Left lobe of liver (tissue), 2 donors: Measurements from ENCODE around the gene SARNP. TPM values are rescaled to one million over a fixed set of nuclear protein-coding genes. Genes with fewer than 3 reads are reported as not detected.

Source experiments
- ATAC-seq: fragments of 200-7000 bp; cut with Tn5 transposase; one replicate; pipeline ENCODE4 v1.9.1; 2020; ENCODE audit warnings: mild to moderate bottlenecking, moderate library complexity
- DNase-seq: peaks from one replicate; pipeline ENCODE4 v3.0.0-alpha.2; 2020; ENCODE audit warnings: low spot score
- total RNA-seq: library from RNA; stranded (reverse); gene quantifications from one replicate; pipeline ENCODE4 v1.2.1, GENCODE V29; 2021
- donor health status: DM: no; HTN: no; CAD: no; lungs with moderate emphysema.
- donor health status: DM: no; HTN: yes; CAD: no.

The SARNP gene
- total RNA-seq, 1 donor from 2014 or later, result 11.9 TPM

- DNase-seq (peak; percentile 28), ATAC-seq (no peak)
Observed at GRCh38 chr12:55744340-55745030, 73.0 kb downstream of the SARNP start.

DNA sequence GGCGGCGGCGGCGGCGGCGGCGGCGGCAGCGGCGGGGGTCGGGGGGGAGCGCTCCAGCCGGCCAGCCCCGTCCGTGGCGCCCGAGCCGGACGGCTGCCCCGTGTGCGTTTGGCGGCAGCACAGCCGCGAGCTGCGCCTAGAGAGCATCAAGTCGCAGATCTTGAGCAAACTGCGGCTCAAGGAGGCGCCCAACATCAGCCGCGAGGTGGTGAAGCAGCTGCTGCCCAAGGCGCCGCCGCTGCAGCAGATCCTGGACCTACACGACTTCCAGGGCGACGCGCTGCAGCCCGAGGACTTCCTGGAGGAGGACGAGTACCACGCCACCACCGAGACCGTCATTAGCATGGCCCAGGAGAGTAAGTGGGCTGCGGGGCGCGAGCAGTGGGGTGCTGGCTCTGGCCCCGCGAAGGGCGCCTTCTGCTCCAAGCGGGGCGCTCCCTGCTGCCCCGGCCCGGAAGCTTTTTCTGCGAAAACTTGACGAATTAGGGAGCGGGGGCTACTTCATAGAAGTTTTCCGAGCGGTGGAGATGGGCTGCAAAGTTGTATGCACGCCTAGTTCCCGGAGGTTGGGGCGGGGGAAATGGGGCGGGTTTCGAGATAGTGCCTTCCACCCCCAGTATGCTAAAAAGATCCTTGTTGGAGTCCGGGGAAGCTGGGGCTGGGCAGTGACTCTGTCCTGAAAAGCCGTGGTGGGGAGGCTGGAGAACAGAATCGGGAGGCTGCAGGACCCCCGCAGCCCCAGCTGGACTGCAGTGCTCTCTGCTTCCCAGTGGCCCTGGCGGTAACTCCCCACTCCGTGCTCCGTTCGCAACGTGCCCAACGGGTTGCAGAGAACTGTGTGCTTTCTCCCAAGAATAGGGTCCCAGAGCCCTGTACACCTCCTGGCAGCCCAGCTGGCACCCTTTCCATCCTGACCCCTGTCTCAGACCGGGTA lies 73.9 kb downstream of the SARNP start:
- DNase-seq (peak; percentile 47), ATAC-seq (peak; percentile 22)

- ATAC-seq, result peak; percentile 35
- peak; percentile 49 for DNase-seq
Observed at GRCh38 chr12:55742719-55743405, 74.7 kb downstream of the SARNP start, which contains the start of gene GDF11. Gene GDF11 (plus strand): TSS chr12:55743122. CDS start chr12:55743317, 195 bp downstream.

DNA sequence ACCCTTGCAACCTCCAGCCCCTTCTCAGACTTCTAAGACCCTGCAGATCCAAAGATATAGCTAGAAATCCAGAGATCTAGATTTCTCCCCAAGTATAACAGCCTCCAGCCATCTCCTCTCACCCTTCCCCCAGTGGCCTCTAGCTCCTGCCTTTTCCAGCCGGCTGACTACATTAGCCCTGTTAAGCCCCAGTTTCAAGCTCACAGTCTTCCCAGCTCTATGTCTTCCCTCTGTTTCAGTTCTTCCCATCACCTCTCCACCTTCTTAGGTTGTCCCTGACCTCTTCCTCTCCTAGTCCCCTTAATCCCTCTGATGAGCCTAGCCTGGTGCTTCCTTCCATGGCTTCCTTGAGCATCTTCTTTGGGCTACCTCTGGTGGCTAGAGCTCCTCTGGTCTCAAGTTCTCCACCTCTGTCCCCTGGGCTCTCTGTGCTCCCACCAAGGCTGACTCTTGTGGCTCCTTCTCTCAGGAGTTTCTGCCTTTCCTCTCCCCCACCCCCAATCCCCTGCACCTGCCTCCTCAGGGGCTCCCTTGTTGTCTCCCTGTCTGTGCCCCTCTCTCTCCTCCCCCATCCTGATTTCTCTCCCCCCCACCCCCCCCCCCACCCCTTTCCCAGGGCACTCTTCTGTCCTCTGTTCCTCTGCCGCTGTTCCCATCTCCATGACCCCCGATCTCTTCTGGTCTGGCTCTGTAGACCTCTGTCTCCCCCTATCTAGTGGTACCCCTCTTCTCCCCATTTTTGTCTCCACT lies 75.4 kb downstream of the SARNP start:
- DNase-seq (peak; percentile 24), ATAC-seq (no peak)

- no peak for ATAC-seq
- DNase-seq, result no peak
Observed at GRCh38 chr12:55739025-55739378, 78.5 kb downstream of the SARNP start.

DNA sequence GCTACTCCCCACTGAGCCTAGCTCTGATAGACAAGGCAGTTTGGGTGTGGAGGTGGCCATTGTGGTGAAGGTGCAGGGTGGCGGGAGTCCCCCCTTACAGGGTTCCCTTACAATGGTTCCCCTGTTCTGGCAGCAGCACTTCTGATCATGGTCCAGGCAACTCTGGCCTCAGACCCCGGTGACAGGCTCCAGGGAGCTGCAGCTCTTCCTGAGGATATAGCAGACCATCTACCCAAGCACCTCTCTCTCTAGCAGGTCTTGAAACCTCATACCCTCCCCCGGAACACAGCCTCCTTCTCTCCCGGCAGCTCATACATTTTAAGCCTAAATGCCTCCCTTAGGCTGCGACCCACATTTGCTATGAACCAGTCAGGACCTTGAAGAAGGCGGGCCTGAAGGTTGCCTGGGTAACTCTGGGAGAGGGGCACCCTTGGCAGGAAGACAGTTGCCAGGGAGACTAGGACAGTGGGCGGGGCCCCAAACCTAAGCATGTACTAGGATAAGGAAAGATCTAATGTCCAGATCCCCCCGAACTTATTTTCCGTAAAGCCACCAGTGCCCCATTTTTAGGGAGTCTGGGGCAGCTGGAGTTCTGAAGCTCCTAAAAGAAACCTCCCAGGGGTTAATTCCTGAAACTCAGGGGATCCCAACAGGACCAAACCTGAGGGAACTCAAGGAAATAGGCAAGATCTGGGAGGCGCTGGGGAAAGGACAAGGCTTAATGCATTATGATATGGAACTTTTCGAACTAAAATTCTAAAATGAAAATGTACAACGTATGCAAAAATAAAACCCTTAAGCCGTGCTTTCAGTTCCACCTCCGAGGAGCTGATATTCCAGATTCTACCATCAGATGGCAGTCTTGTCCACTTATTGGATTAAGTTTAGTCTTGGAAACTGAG lies 79.2 kb downstream of the SARNP start:
- DNase-seq (peak; percentile 64), ATAC-seq (peak; percentile 78)

- ATAC-seq (no peak), DNase-seq (no peak)
Observed at GRCh38 chr12:55737581-55738122, 79.9 kb downstream of the SARNP start.

DNA sequence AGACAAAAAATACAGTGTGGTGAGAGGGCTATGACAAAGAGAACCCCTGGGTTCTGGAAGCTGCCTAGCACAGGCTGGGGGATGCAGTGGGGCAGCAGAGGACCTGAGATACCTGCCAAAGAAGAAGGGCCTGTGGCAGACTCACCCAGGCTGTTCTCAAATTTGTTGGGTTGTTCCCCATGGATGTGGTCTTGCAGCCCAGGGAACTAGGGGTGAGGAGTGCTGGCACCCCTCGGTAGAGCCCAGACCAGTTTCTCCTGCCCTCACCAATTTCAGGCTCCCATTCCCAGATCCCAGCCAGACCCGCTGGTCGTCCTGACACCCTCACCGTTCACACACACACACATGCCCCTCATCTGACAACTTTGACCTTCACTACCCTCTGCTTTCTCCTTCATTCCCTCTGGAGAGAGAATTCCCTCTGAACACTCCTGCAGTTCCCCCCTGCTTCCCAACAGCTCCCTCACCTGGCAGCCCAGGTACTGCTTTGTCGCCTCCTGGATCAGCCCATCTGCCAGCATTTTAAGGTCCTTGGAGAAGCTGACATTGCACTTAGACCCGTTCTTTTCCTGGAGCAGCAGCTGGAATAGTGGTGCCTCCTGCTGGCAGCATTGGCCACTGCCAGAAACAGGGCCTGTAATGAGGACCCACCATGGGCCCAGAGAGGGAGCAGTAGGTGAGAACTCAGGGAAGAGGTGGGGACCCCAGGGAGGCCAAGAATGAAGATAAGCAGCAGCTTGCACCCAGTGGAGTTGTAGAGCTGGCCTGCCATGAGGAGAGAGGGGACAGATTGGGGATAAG lies 80.5 kb downstream of the SARNP start:
- DNase-seq (peak; percentile 77), ATAC-seq (peak; percentile 86)

- DNase-seq (no peak), ATAC-seq (no peak)
Observed at GRCh38 chr12:55736076-55736475, 81.4 kb downstream of the SARNP start.

DNA sequence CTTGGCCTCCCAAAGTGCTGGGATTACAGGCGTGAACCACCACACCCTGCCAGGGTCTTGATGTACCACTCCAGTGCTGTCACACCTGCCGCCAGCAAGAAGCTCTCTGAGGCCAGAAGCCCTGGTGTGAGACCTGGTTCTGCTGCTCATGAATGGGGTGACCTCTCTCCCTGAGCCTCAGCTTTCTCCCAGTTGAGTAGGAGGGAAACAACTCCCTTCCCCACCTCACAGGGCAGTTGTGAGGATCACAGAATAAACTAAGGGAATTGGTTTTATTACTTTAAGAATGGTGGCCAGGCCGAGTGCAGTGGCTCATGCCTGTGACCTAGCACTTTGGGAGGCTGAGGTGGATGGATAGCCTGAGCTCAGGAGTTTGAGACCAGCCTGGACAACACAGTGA lies 82.9 kb downstream of the SARNP start:
- ATAC-seq (no peak), DNase-seq (no peak)

DNA sequence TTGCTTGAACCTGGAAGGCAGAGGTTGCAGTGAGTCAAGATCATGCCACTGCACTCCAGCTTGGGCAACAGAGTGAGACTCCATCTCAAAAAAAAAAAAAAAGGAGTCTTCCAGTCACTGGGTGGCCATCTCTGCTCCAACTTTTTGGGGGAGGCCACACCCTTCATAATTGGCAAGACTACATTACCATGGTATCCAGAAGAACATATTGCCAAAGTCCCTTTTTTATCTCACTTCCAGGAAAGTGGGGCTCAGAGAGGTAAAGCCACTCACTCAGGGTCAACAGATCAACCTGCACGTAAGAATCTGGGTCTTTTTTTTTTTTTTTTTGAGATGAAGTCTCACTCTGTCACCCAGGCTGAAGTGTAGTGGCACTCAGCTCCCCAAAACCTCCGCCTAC lies 83.7 kb downstream of the SARNP start:
- ATAC-seq, result no peak
- no peak for DNase-seq

DNA sequence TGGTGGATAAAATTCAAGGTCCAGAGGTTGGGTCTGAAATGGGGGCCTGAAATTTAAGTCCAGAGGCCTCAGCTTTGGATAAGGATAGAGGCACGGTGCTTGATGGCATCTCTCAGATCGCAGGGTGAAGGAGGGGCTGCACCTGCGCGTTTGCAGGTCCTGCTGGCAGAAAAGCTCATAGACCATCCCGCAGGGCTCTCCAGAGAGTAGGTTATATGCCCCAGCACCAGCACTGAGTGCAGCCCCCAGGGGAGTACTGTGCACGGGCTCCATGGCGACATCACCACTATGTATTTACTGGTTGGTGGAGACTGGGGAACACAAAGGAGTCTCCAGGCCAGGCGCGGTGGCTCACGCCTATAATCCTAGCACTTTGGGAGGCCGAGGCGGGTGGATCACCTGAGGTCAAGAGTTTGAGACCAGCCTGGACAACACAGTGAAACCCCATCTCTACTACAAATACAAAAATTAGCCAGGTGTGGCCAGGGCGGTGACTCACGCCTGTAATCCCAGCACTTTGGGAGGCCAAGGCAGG lies 84.4 kb downstream of the SARNP start:
- ATAC-seq (no peak), DNase-seq (no peak)

DNA sequence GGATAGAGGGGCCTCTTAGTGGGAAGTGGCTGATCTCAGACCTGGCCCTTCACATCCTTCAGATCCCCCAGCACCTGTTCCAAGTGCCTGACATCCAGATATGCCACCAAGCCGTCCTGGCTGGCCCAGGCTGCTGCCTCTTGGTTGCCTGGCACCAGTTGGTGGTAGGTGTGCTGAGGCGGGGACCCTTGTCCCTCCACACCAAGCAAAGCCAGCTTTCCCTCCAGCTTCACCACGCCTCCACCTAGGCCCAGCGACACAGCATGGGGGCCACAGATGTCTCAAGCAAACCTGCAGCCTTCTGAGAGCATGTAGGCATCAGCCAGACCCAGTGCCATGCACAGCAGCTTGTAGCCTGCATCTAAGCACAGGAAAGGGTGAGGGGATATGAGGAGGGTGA lies 85.2 kb downstream of the SARNP start:
- DNase-seq (peak; percentile 39), ATAC-seq (no peak)

DNA sequence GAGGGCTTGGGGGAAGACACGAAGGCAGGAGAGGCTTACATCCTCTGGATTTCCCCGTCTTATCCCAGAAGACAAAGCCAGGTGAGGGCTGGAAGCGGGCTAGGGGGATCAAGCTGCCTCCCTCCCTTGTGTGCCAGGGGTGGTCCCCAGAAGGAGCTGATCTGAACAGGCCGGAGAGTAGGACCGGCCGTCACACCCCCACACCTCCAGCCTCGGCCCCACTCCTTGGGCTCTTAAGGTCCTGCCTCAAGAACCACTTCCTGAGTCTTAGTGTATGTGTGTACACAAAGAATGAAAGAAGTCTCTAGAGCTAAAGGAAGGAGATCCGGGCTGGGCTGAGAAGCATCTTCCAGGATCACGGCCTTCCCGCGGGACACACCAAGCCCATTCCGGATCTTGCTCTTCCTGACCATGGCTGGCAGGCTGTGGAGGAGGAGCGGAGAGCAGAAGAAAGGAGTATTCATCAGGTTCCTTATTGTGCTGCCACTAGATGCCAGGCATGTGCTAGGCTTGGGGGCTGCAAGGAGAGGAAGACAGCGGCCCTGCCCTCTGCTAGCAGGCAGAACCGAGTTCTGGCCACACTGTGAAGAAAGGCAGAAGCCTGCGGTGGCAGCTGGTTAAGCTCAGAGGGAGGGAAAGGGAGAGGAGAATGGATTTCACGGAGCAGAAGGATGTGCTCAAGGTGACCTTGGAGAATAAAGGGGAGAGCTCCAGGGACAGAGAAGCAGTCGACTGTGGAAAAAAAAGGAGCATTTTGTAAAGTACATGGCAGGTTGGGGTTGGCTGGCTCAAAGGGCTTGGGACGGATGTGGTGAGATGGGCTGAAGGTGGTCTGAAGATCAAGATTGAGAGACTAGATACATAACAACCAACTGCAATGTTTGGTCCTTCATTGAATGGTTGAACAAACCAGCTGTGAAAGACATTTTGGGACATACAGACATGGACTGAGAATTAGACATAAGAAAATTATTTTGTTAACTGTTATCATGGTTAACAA lies 87.4 kb downstream of the SARNP start:
- no peak for ATAC-seq
- DNase-seq, result no peak

DNA sequence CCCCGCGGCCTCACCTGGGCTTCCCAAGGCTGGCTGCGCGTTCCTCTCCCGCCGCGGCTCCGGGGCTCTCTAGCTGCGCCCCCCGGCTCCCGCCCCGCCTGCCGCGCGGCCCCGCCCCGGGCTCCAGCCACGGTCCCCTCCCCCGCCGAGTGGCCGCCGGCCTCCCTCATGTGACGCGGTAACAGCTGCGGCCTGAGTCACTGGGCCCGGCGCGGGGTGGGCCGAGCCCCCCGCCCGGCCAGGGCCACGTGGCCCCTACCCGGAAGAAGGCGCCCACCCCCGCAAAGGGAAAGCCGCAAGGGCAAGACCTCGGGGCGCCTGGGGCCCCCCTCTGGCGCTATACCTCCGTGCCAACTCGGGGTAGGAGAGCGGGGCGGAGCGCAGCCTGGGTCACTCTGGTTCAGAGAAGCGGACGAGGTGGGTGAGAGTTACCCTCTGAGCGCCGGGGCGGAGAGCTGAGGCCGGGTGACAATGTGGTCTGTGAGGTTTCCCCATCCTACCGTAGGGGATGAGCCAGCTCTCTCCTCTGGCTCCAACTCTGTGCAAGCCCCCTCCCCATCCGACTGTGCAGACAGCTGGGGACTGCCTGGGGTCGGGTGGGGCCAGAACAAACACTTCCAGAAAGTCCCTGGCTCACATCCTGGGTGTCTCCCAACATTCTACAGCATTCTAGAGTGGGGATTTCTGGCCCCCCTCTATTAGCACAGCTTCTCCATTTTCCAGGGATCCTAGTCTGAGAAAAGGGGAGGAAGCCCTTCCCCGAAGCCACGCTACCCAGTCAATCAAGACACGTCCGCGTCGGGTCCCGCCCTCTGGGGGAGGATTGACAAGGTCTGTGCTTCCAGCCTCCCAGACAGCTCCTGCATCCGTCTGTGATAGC lies 88.3 kb downstream of the SARNP start, which contains the start of gene CD63:
TSS of gene CD63 (minus strand) at position 71 of the 880 bp plus-strand sequence. CDS start 668 bp downstream, outside the sequence.
- peak; percentile 87 for DNase-seq
- ATAC-seq, result peak; percentile 86
